ENCODE results near the gene CNN2. TPM values are rescaled to one million over a fixed set of nuclear protein-coding genes. Genes with fewer than 3 reads are reported as not detected.

CNN2 gene
- total and polyA plus RNA-seq, 2 of the 4 experiments (the other 2 are of a cell fraction), result 272 to 395 TPM

DNA sequence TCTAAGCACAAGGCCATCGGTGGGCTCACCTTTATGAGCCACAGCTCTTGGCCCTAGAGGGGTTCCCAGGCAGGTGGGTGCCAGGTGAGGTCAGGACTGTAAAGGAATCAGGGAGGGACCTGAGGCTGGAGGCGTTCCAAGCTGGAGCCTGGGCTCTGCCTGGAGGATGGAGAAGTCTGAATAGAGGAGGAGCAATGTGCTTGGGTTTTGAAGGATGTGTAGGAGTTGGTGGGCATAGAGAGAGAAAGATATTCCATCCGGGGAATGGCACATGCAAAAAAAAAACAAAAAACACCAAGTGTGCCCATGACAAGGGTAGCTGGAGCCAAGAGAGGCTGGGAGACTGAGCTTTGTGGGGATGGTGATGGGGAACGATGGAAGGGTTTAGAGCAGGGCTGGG lies 23.8 kb upstream of the CNN2 start:
- Histone ChIP-seq H3K9me1 (ENCODE audit: insufficient read depth, low read length) (no peaks in the 10 kb centered on the region), H2AFZ (replicated peaks; ENCODE audit: low read length, poor library complexity) (no peak overlapping the region), H2AK9ac (replicated peaks; ENCODE audit: low read depth, low read length, poor library complexity) (no peak overlapping the region), H3K9ac (ENCODE audit: low read depth, low read length) (no peak overlapping the region), H2BK20ac (ENCODE audit: low read depth, low read length) (no peak overlapping the region), H3K36me3 (ENCODE audit: control insufficient read depth, insufficient read depth, low read length) (no peaks in the 10 kb centered on the region), H2BK5ac (ENCODE audit: low read depth, low read length, poor library complexity, severe bottlenecking) (no peak overlapping the region), H2BK120ac (ENCODE audit: low read depth, low read length) (no peak overlapping the region), H3K79me1 (ENCODE audit: low read depth in 1 of 2, low read length in 2 of 2) (no peaks in the 10 kb centered on the region; a peak in 1 of 4 replicates), H4K5ac (ENCODE audit: low read depth, low read length) (no peak overlapping the region), H3K18ac (ENCODE audit: low read depth, low read length) (no peak overlapping the region), H3K27ac (ENCODE audit: insufficient read depth, low read length) (no peak overlapping the region), H3K4me2 (ENCODE audit: low read depth, low read length) (no peak overlapping the region), H3K4me1 (ENCODE audit: control insufficient read depth, insufficient read depth, low read length) (no peaks in the 10 kb centered on the region), H3K56ac (ENCODE audit: extremely low read depth, insufficient read depth, low read length) (no peak overlapping the region), H3K27me3 (ENCODE audit: control insufficient read depth, insufficient read depth, low read length) (peaks cover 26% of the 10 kb centered on the region), H4K8ac (ENCODE audit: low read depth in 2 of 2, low read length in 2 of 2) (no peak overlapping the region), H4K91ac (ENCODE audit: insufficient read depth, low read depth, low read length) (no peak overlapping the region), H3K9me3 (ENCODE audit: control insufficient read depth, insufficient read depth, low read length) (no peaks in the 10 kb centered on the region), H2AK5ac (ENCODE audit: low read depth, low read length) (no peak overlapping the region), H3K14ac (replicated peaks; ENCODE audit: low read depth, low read length) (no peak overlapping the region), H3K23ac (ENCODE audit: low read depth, low read length) (no peak overlapping the region), H4K20me1 (ENCODE audit: insufficient read depth, low read length) (0 out of 2 replicates have a peak, but pooled peaks cover 11% of the 10 kb centered on the region), H3K4me3 (ENCODE audit: insufficient read depth, low read depth, low read length) (no peak overlapping the region), H2BK15ac (ENCODE audit: low read depth, low read length) (no peak overlapping the region), H3K4ac (ENCODE audit: low read depth, low read length) (no peak overlapping the region)
- ChIA-PET CTCF (interaction anchor here (0.6 kb wide), 2 partner anchors 147 to 726 kb away, joined by 3 to 4 read pairs; no protein-coding TSS in a partner anchor), POLR2A (ENCODE audit: unreplicated experiment) (no interaction called here)
- TF ChIP-seq SMC3 (IDR thresholded peaks at IDR 0.05; ENCODE audit: low read depth, low read length), result no peak
- no peak for TF ChIP-seq RAD21 (IDR thresholded peaks at IDR 0.05; ENCODE audit: low read length)
- TF ChIP-seq BHLHE40 (IDR thresholded peaks at IDR 0.05; ENCODE audit: low read depth, low read length), result no peak
- BruUV-seq (replicated peaks), result no TSS peak
- in situ Hi-C loops (cut with MboI; ENCODE audit: low sequenced_read_pairs) (no loop called here), dilution Hi-C loops (cut with HindIII; ENCODE audit: low sequenced_read_pairs, unreplicated experiment) (no loop called here), intact Hi-C loops (cut with micrococcal nuclease) (no loop called here)
- ATAC-seq (ENCODE audit: low read depth) (no peak), DNase-seq (no peak)
- 50% methylated on average over 2 of the region's 4 CpGs; no CpG with 5 or more reads in 1 of the 2 experiments for WGBS, 2 experiments (ENCODE audit: extremely low coverage in 2 of 2, insufficient read length in 1 of 2)
